GM10248 (cell line): ENCODE data around the gene AKR1B1.
"Not testable (repeated sequence)": the region's sequence is repeated elsewhere in the genome, so short reads cannot be mapped to it uniquely, and the experiment has no call there.

Experiments used
- CTCF ChIA-PET: fragments of 300-600 bp; sonication (Branson Sonifier 250); formaldehyde crosslinking; extraction: SDS; loops from one replicate; lab custom pipeline; 2021; ENCODE audit warnings: antibody characterized with exemption; lab: Yijun Ruan, JAX
- POLR2A ChIA-PET: fragments of 350-650 bp; sonication (Branson Sonifier 250); formaldehyde crosslinking; extraction: SDS; loops from one replicate; lab custom pipeline; 2020; ENCODE audit warnings: antibody characterized with exemption; lab: Yijun Ruan, JAX
- DNase-seq: peaks from one replicate; pipeline ENCODE4 v3.0.0; 2012; ENCODE audit errors: extremely low spot score
- CTCF ChIP-seq: IDR thresholded peaks from 2 replicates; pipeline ENCODE4 v1.5.1; 2012; ENCODE audit warnings: mild to moderate bottlenecking, low read depth; ENCODE audit errors: extremely low read depth, missing control alignments, control extremely low read depth

Gene AKR1B1

GRCh38 chr7:134500406-134500805, 41.5 kb upstream of the AKR1B1 start:
- ChIA-PET POLR2A (no interaction called here), CTCF (interaction anchor here (0.7 kb wide), 1 partner anchor 13 kb away, joined by 3 read pairs; no protein-coding TSS in a partner anchor)
- no peak for TF ChIP-seq CTCF
- DNase-seq = no peak

GRCh38 chr7:134495546-134495945, 36.6 kb upstream of the AKR1B1 start:
- no peak for TF ChIP-seq CTCF
- no peak for DNase-seq
- ChIA-PET POLR2A (no interaction called here), CTCF (interaction anchor here (1.5 to 1.6 kb wide), 2 partner anchors 14 to 19 kb away, joined by 4 to 5 read pairs; no protein-coding TSS in a partner anchor)

GRCh38 chr7:134493091-134493490, 34.2 kb upstream of the AKR1B1 start:
- DNase-seq = no peak
- ChIA-PET POLR2A (no interaction called here), CTCF (interaction anchor here (0.7 to 1.2 kb wide), 2 partner anchors 17 to 21 kb away, joined by 3 read pairs; no protein-coding TSS in a partner anchor)

GRCh38 chr7:134487721-134488120, 28.8 kb upstream of the AKR1B1 start:
- DNase-seq, POLR2A ChIA-PET: not testable (repeated sequence)
- CTCF ChIA-PET = interaction anchor here (0.9 to 1.2 kb wide), 2 partner anchors 9 to 10 kb away, joined by 3 read pairs; no protein-coding TSS in a partner anchor

More at GRCh38 chr7:134493091-134493490, 34.2 kb upstream of the AKR1B1 start:
- no peak for TF ChIP-seq CTCF

- ChIA-PET CTCF (interaction anchor here (1.5 to 1.8 kb wide), 2 partner anchors 52 to 103 kb away, joined by 3 to 5 read pairs; no protein-coding TSS in a partner anchor), POLR2A (no interaction called here)
- no peak for DNase-seq
- no peak for TF ChIP-seq CTCF
These were observed 26.3 kb upstream of the AKR1B1 start for GRCh38 chr7:134485203-134485602.

GRCh38 chr7:134483296-134483695, 24.4 kb upstream of the AKR1B1 start:
- ChIA-PET POLR2A (no interaction called here), CTCF (no interaction called here)
- DNase-seq = no peak
- no peak for TF ChIP-seq CTCF

- CTCF ChIA-PET = interaction anchor here (1.7 kb wide), 1 partner anchor 31 kb away, joined by 5 read pairs; no protein-coding TSS in a partner anchor
- TF ChIP-seq CTCF = no peak
- POLR2A ChIA-PET = no interaction called here
- DNase-seq = no peak
These were observed 24.0 kb upstream of the AKR1B1 start for GRCh38 chr7:134482858-134483257.
